Measurements from ENCODE around the gene TOP1.

DNA sequence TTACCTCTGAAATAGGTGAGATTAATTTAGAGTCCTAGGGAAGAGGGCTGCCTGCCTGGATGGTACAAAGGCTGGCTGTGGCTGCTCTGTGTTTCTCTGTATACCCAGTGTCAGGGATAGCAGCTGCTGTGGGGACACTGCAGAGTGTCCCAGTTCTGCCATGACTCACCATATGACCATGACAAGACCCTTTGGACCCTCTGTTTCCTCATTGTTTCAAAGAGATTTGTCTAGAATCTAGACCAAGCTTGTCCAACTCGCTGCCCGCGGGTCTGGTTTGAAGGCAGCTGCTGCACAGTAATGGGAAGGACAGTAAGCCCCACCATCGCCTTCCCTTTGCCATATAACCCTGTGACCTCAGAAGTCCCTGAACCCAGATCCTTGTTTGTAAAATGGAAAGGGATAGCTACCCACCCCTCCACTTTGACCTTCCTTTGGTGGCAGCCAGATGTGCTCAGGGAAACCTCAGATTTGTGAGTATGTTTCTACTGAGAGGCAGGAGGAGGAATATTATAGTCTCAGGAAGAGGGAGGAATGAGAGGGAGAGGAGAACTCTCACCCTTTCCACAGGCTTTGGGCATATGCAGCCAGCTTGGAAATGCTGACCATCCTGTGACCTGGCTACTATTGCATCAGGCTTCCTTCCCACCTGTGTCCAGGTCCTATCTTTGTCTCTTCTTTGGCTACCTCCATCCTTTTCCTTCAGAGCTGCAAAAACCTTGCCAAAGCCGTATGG lies 122.7 kb downstream of the TOP1 start:
- TF ChIP-seq, protein P1, sequence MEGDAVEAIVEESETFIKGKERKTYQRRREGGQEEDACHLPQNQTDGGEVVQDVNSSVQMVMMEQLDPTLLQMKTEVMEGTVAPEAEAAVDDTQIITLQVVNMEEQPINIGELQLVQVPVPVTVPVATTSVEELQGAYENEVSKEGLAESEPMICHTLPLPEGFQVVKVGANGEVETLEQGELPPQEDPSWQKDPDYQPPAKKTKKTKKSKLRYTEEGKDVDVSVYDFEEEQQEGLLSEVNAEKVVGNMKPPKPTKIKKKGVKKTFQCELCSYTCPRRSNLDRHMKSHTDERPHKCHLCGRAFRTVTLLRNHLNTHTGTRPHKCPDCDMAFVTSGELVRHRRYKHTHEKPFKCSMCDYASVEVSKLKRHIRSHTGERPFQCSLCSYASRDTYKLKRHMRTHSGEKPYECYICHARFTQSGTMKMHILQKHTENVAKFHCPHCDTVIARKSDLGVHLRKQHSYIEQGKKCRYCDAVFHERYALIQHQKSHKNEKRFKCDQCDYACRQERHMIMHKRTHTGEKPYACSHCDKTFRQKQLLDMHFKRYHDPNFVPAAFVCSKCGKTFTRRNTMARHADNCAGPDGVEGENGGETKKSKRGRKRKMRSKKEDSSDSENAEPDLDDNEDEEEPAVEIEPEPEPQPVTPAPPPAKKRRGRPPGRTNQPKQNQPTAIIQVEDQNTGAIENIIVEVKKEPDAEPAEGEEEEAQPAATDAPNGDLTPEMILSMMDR (IDR thresholded peaks at IDR 0.05; ENCODE audit: borderline replicate concordance, extremely low read depth, low read length, poor library complexity, severe bottlenecking) = no peak
- TF ChIP-seq EZH2 (IDR thresholded peaks at IDR 0.05; ENCODE audit: borderline replicate concordance, low read depth, low read length, severe bottlenecking) = no peak
